Neural cell (in vitro differentiated cells): ENCODE data around the gene WDR91. TPM values are rescaled to one million over a fixed set of nuclear protein-coding genes. Genes with fewer than 3 reads are reported as not detected.

Source experiments
- H2AFZ ChIP-seq: fragments of 200-600, 300-800 bp; sonication (generic), shearing (Covaris generic); 2 replicates; pipeline ENCODE4 v1.6.0; 2014; ENCODE audit warnings: low read depth, mild to moderate bottlenecking, antibody characterized with exemption, low read length, moderate library complexity
- H3F3A ChIP-seq: fragments of 200-600 bp; shearing (Covaris generic); 2 replicates; pipeline ENCODE4 v1.6.1; 2016; ENCODE audit warnings: mild to moderate bottlenecking, moderate library complexity, mixed read lengths, antibody characterized with exemption, low read length; ENCODE audit not compliant: insufficient read depth, poor library complexity, severe bottlenecking
- H3K27ac ChIP-seq: fragments of 200-600, 300-800 bp; sonication (generic), shearing (Covaris generic); 2 replicates; pipeline ENCODE4 v1.5.1; 2014; ENCODE audit warnings: mild to moderate bottlenecking, low read length, moderate library complexity
- H3K27me3 ChIP-seq: fragments of 300-800, 200-600 bp; sonication (generic), shearing (Covaris generic); 2 replicates; pipeline ENCODE4 v1.6.0; 2014; ENCODE audit warnings: mild to moderate bottlenecking, low read depth, low read length, moderate library complexity; ENCODE audit not compliant: insufficient read depth
- H3K36me3 ChIP-seq: fragments of 300-800, 200-600 bp; sonication (generic), shearing (Covaris generic); 2 replicates; pipeline ENCODE4 v1.5.1; 2014; ENCODE audit warnings: mild to moderate bottlenecking, antibody characterized with exemption, low read length, moderate library complexity; ENCODE audit not compliant: insufficient read depth
- H3K4me2 ChIP-seq: fragments of 300-800, 200-600 bp; sonication (generic), shearing (Covaris generic); 2 replicates; pipeline ENCODE4 v1.6.0; 2014; ENCODE audit warnings: mild to moderate bottlenecking, low read length
- H3K4me3 ChIP-seq: fragments of 300-800, 200-600 bp; sonication (generic), shearing (Covaris generic); 2 replicates; pipeline ENCODE4 v1.5.1; 2014; ENCODE audit warnings: mild to moderate bottlenecking, low read length, moderate library complexity
- H3K79me2 ChIP-seq: fragments of 200-600 bp; shearing (Covaris generic); replicated peaks from 2 replicates; pipeline ENCODE4 v1.6.0; 2014; ENCODE audit warnings: mild to moderate bottlenecking, low read length, moderate library complexity; ENCODE audit not compliant: insufficient read depth
- H3K9ac ChIP-seq: fragments of 300-800, 200-600 bp; sonication (generic), shearing (Covaris generic); 2 replicates; pipeline ENCODE4 v1.6.1; 2016; ENCODE audit warnings: mild to moderate bottlenecking, low read length, mixed read lengths
- H3K9me2 ChIP-seq: fragments of 200-600 bp; shearing (Covaris generic); 2 replicates; pipeline ENCODE4 v1.6.1; 2016; ENCODE audit warnings: mild to moderate bottlenecking, low read length, mixed read lengths; ENCODE audit not compliant: insufficient read depth
- H3K9me3 ChIP-seq: fragments of 200-600, 300-800 bp; sonication (generic), shearing (Covaris generic); 2 replicates; pipeline ENCODE4 v1.6.1; 2016; ENCODE audit warnings: mild to moderate bottlenecking, mixed run types, low read length, moderate library complexity, mixed read lengths
- H4K20me1 ChIP-seq: fragments of 200-600 bp; shearing (Covaris generic); 2 replicates; pipeline ENCODE4 v1.6.1; 2016; ENCODE audit warnings: mild to moderate bottlenecking, mixed run types; ENCODE audit not compliant: insufficient read depth
- CTCF ChIP-seq: fragments of 450-650 bp; IDR thresholded peaks from 2 replicates; pipeline ENCODE4 v1.5.1; 2014; ENCODE audit warnings: antibody characterized with exemption, mild to moderate bottlenecking, moderate library complexity; ENCODE audit not compliant: poor library complexity, severe bottlenecking
- EP300 ChIP-seq: fragments of 450-650 bp; conservative IDR thresholded peaks from 2 replicates; pipeline ENCODE4 v1.6.1; 2014; ENCODE audit warnings: antibody characterized with exemption, mild to moderate bottlenecking, moderate library complexity; ENCODE audit not compliant: poor library complexity, severe bottlenecking
- EZH2 ChIP-seq: fragments of 200-600, 300-800 bp; shearing (Covaris generic), sonication (generic); IDR thresholded peaks from 2 replicates; pipeline ENCODE4 v1.6.1; 2014; ENCODE audit warnings: antibody characterized with exemption, low read length, borderline replicate concordance, mild to moderate bottlenecking; ENCODE audit not compliant: insufficient read depth, poor library complexity, severe bottlenecking
- MXI1 ChIP-seq: fragments of 450-650 bp; conservative IDR thresholded peaks from 2 replicates; pipeline ENCODE4 v1.6.1; 2014; ENCODE audit warnings: antibody characterized with exemption, mild to moderate bottlenecking; ENCODE audit not compliant: poor library complexity, severe bottlenecking
- POLR2AphosphoS5 ChIP-seq: IDR thresholded peaks from 2 replicates; pipeline ENCODE4 v1.6.1; 2012
- RAD21 ChIP-seq: fragments of 450-650 bp; conservative IDR thresholded peaks from 2 replicates; pipeline ENCODE4 v1.6.1; 2014; ENCODE audit warnings: antibody characterized with exemption, mild to moderate bottlenecking, moderate library complexity
- REST ChIP-seq: IDR thresholded peaks from 2 replicates; pipeline ENCODE4 v1.6.1; 2012; ENCODE audit warnings: borderline replicate concordance
- SMC3 ChIP-seq: fragments of 450-650 bp; conservative IDR thresholded peaks from 2 replicates; pipeline ENCODE4 v1.6.1; 2014; ENCODE audit warnings: antibody characterized with exemption, mild to moderate bottlenecking, moderate library complexity; ENCODE audit not compliant: poor library complexity
- TAF1 ChIP-seq: IDR thresholded peaks from 2 replicates; pipeline ENCODE4 v1.6.1; 2012; ENCODE audit warnings: low read depth
- polyA plus RNA-seq: library from polyadenylated mRNA; depleted of rRNA; stranded (reverse); fragments of >200 nt; gene quantifications from 2 replicates; pipeline ENCODE4 v1.2.3, GENCODE V29; 2014

Gene WDR91
- polyA plus RNA-seq, 1 donor from 2014 or later = 17.7 TPM

GRCh38 chr7:135169964-135170273 is 41.4 kb downstream of the WDR91 start:
- TF ChIP-seq POLR2AphosphoS5 (no peak), RAD21 (no peak), CTCF (no peak), TAF1 (no peak), EZH2 (no peak), REST (no peak), MXI1 (no peak), EP300 (no peak), SMC3 (no peak)
- Histone ChIP-seq H3K27ac (peak overlapping the region; percentile 44), H3K4me3 (peak overlapping the region; percentile 96), H3K4me2 (peak overlapping the region; percentile 59), H2AFZ (peak overlapping the region; percentile 65), H3K79me2 (peaks cover 8% of the 10 kb centered on the region), H3F3A (no peaks in the 10 kb centered on the region), H3K9me3 (no peaks in the 10 kb centered on the region), H4K20me1 (no peaks in the 10 kb centered on the region), H3K9me2 (no peaks in the 10 kb centered on the region), H3K9ac (peak overlapping the region; percentile 69), H3K36me3 (no peaks in the 10 kb centered on the region), H3K27me3 (no peaks in the 10 kb centered on the region)

GRCh38 chr7:135169141-135169963 is 42.0 kb downstream of the WDR91 start:
- peak overlapping the region; percentile 69 for H3K9ac ChIP-seq
- H2AFZ ChIP-seq = no peak overlapping the region
- peak overlapping the region; percentile 96 for H3K4me3 ChIP-seq
- no peak overlapping the region for H3K27ac ChIP-seq
- H3K79me2 ChIP-seq = peaks cover 8% of the 10 kb centered on the region
- H3K27me3 ChIP-seq = no peaks in the 10 kb centered on the region
- H3K4me2 ChIP-seq = peak overlapping the region; percentile 59
- no peaks in the 10 kb centered on the region for H3K36me3 ChIP-seq
- H3F3A ChIP-seq = no peaks in the 10 kb centered on the region
- no peaks in the 10 kb centered on the region for H4K20me1 ChIP-seq
- TF ChIP-seq REST (no peak), CTCF (peak; percentile 14)
- H3K9me3 ChIP-seq = no peaks in the 10 kb centered on the region
- H3K9me2 ChIP-seq = no peaks in the 10 kb centered on the region
